Activated naive CD4-positive, alpha-beta T cell treated with anti-CD3 and anti-CD28 coated beads for 36 hours (primary cell): ENCODE results near the gene TMEM239. TPM values are rescaled to one million over a fixed set of nuclear protein-coding genes. Genes with fewer than 3 reads are reported as not detected.

Experiments used
- total RNA-seq, 2 experiments: library from RNA; stranded (reverse); gene quantifications; one replicate each; pipeline ENCODE4 v1.2.3, GENCODE V29; 2021

Gene TMEM239
- total RNA-seq, 2 experiments from 2014 or later = not detected

Other genes with a start within 250 kb of the TMEM239 start
- gene NOP56, start 163.7 kb upstream of the TMEM239 start, total RNA-seq = 100 to 1,000 TPM; 385 to 405 TPM
- 100 to 1,000 TPM; 123 to 125 TPM for gene IDH3B, start 152.1 kb upstream of the TMEM239 start, total RNA-seq
- gene EBF4, start 123.6 kb upstream of the TMEM239 start, total RNA-seq = 1 to 10 TPM; 3.2 to 3.5 TPM
- 1 to 10 TPM; 2.0 to 2.2 TPM for gene CPXM1, start 15.7 kb upstream of the TMEM239 start, total RNA-seq
- gene C20orf141, start 1.4 kb upstream of the TMEM239 start, total RNA-seq = not detected
- 10 to 100 TPM; 44.6 to 44.8 TPM for gene PCED1A, start 24.3 kb downstream of the TMEM239 start, total RNA-seq
- 10 to 100 TPM; 39.0 to 42.0 TPM for gene VPS16, start 24.4 kb downstream of the TMEM239 start, total RNA-seq
- 10 to 100 TPM; 31.7 to 32.7 TPM for gene PTPRA, start 57.1 kb downstream of the TMEM239 start, total RNA-seq
- not detected for gene GNRH2, start 227.3 kb downstream of the TMEM239 start, total RNA-seq
- gene MRPS26, start 229.7 kb downstream of the TMEM239 start, total RNA-seq = 10 to 100 TPM; 50.0 to 52.4 TPM